Peyer's patch (tissue), 4 donors: Measurements from ENCODE around the gene MLF2.

Experiments used
- CTCF ChIP-seq, 6 experiments: fragments of 450-650 bp in 4 of 6; fragments of 200-600 bp in 2 of 6; sonication (generic) in 1 of 6; IDR thresholded peaks; one replicate each; pipeline ENCODE4 v1.5.1; 2017 to 2019; ENCODE audit warnings: antibody characterized with exemption in 6 of 6, mild to moderate bottlenecking in 3 of 6, moderate library complexity in 1 of 6
- POLR2A ChIP-seq, 2 donors: fragments of 450-650 bp; IDR thresholded peaks; one replicate each; pipeline ENCODE4 v1.5.1; 2017; ENCODE audit warnings: antibody characterized with exemption in 2 of 2, mild to moderate bottlenecking in 2 of 2, moderate library complexity in 2 of 2

DNA sequence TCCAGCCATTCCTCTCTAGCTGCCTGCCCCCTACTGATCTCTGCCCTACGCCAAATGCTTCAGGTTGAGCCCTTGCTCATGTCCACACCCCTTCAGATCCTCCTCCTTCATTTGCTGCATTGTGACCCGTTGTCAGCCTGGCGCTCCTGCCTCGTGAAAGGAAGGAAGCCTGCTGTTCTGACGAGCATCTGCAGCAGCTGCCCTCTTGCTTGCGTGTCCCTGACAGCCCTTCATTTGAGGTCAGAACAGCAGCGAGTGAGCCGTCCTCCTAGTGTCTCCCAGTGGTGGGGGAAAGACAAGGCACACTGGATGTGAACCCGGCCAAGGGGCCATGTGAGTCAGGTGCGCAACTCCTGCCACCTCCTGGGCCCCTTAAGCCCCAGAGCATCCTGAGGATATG is 49.3 kb downstream of the MLF2 start:
- TF ChIP-seq POLR2A (IDR thresholded peaks at IDR 0.05) (no peak), CTCF (IDR thresholded peaks at IDR 0.05) (no peak)
